Stimulated activated memory B cell treated with anti-CD40 and anti-IgM and Interleukin-4, amounts not matched to agents 10 μg/mL and 1 μg/mL and 100 μg/mL, for 72 hours (primary cell): ENCODE results near the gene JAK2.
"Not testable (repeated sequence)": the region's sequence is repeated elsewhere in the genome, so short reads cannot be mapped to it uniquely, and the experiment has no call there.

Experiments
- ATAC-seq: fragments of 150-1000 bp; cut with Tn5 transposase; 2 replicates; pipeline ENCODE4 v1.10.0; 2021
- H3K27ac Mint-ChIP-seq: one replicate; pipeline ENCODE4 v1.8.0; 2022; ENCODE audit warnings: mild to moderate bottlenecking, mixed read lengths
- H3K27me3 Mint-ChIP-seq: one replicate; pipeline ENCODE4 v1.8.0; 2022; ENCODE audit warnings: mixed read lengths
- H3K36me3 Mint-ChIP-seq: one replicate; pipeline ENCODE4 v1.8.0; 2022; ENCODE audit warnings: mixed read lengths
- H3K4me1 Mint-ChIP-seq: one replicate; pipeline ENCODE4 v1.8.0; 2022; ENCODE audit warnings: mixed read lengths
- H3K4me3 Mint-ChIP-seq: one replicate; pipeline ENCODE4 v1.8.0; 2022; ENCODE audit warnings: mild to moderate bottlenecking, moderate library complexity, mixed read lengths
- H3K9me3 Mint-ChIP-seq: one replicate; pipeline ENCODE4 v1.8.0; 2022; ENCODE audit warnings: mixed read lengths

Gene JAK2

GRCh38 chr9:4992872-4993271 lies 7.8 kb downstream of the JAK2 start:
- H3K36me3 Mint-ChIP-seq: peaks cover 41% of the 10 kb centered on the region
- no peak for ATAC-seq
- peaks cover 28% of the 10 kb centered on the region for H3K4me1 Mint-ChIP-seq
- H3K4me3 Mint-ChIP-seq: no peak overlapping the region
- H3K27me3 Mint-ChIP-seq: no peaks in the 10 kb centered on the region
- H3K9me3 Mint-ChIP-seq: peaks cover 3% of the 10 kb centered on the region
- no peak overlapping the region for H3K27ac Mint-ChIP-seq

- Mint-ChIP-seq H3K4me3 (no peak overlapping the region), H3K4me1 (peaks cover 28% of the 10 kb centered on the region), H3K9me3 (peaks cover 3% of the 10 kb centered on the region), H3K36me3 (peaks cover 51% of the 10 kb centered on the region), H3K27me3 (no peaks in the 10 kb centered on the region), H3K27ac (no peak overlapping the region)
- no peak for ATAC-seq
Measured at GRCh38 chr9:4994166-4994890, 9.3 kb downstream of the JAK2 start.

- H3K27me3 Mint-ChIP-seq: no peaks in the 10 kb centered on the region
- peaks cover 3% of the 10 kb centered on the region for H3K9me3 Mint-ChIP-seq
- no peak for ATAC-seq
- peaks cover 22% of the 10 kb centered on the region for H3K4me1 Mint-ChIP-seq
- H3K4me3 Mint-ChIP-seq: no peak overlapping the region
- H3K27ac Mint-ChIP-seq: no peak overlapping the region
- H3K36me3 Mint-ChIP-seq: peaks cover 68% of the 10 kb centered on the region
Measured at GRCh38 chr9:4997196-4997595, 12.1 kb downstream of the JAK2 start.

GRCh38 chr9:4997631-4998030 lies 12.6 kb downstream of the JAK2 start:
- H3K36me3 Mint-ChIP-seq: peaks cover 68% of the 10 kb centered on the region
- peaks cover 22% of the 10 kb centered on the region for H3K4me1 Mint-ChIP-seq
- H3K4me3 Mint-ChIP-seq: no peak overlapping the region
- peaks cover 3% of the 10 kb centered on the region for H3K9me3 Mint-ChIP-seq
- no peak for ATAC-seq
- H3K27ac Mint-ChIP-seq: no peak overlapping the region
- no peaks in the 10 kb centered on the region for H3K27me3 Mint-ChIP-seq

GRCh38 chr9:5002811-5003210 lies 17.7 kb downstream of the JAK2 start:
- Mint-ChIP-seq H3K4me3 (no peak overlapping the region), H3K4me1 (peaks cover 10% of the 10 kb centered on the region), H3K27ac (no peak overlapping the region), H3K9me3 (peaks cover 11% of the 10 kb centered on the region), H3K36me3 (peaks cover 72% of the 10 kb centered on the region), H3K27me3 (no peaks in the 10 kb centered on the region)
- no peak for ATAC-seq

GRCh38 chr9:5004481-5004880 lies 19.4 kb downstream of the JAK2 start:
- Mint-ChIP-seq H3K27ac (no peak overlapping the region), H3K27me3 (no peaks in the 10 kb centered on the region), H3K36me3 (peaks cover 62% of the 10 kb centered on the region), H3K4me3 (no peak overlapping the region), H3K4me1 (peaks cover 26% of the 10 kb centered on the region), H3K9me3 (peaks cover 11% of the 10 kb centered on the region)
- ATAC-seq: no peak

- Mint-ChIP-seq H3K27ac (peak overlapping the region; percentile 59), H3K4me1 (peaks cover 50% of the 10 kb centered on the region), H3K27me3 (no peaks in the 10 kb centered on the region), H3K36me3 (peaks cover 50% of the 10 kb centered on the region), H3K4me3 (no peak overlapping the region), H3K9me3 (peaks cover 11% of the 10 kb centered on the region)
- no peak for ATAC-seq
Measured at GRCh38 chr9:5008202-5008601, 23.1 kb downstream of the JAK2 start.

GRCh38 chr9:5013374-5013773 lies 28.3 kb downstream of the JAK2 start:
- Mint-ChIP-seq H3K4me3 (no peak overlapping the region), H3K4me1 (peaks cover 34% of the 10 kb centered on the region), H3K36me3 (peaks cover 66% of the 10 kb centered on the region), H3K27me3 (no peaks in the 10 kb centered on the region), H3K9me3 (peaks cover 13% of the 10 kb centered on the region), H3K27ac (no peak overlapping the region)
- ATAC-seq: no peak

GRCh38 chr9:5015934-5016333 lies 30.9 kb downstream of the JAK2 start:
- no peak for ATAC-seq
- no peak overlapping the region for H3K4me3 Mint-ChIP-seq
- H3K27me3 Mint-ChIP-seq: no peaks in the 10 kb centered on the region
- peaks cover 13% of the 10 kb centered on the region for H3K9me3 Mint-ChIP-seq
- H3K4me1 Mint-ChIP-seq: peaks cover 32% of the 10 kb centered on the region
- H3K27ac Mint-ChIP-seq: no peak overlapping the region
- H3K36me3 Mint-ChIP-seq: peaks cover 75% of the 10 kb centered on the region

- Mint-ChIP-seq H3K36me3 (peaks cover 77% of the 10 kb centered on the region), H3K27ac (no peak overlapping the region), H3K27me3 (no peaks in the 10 kb centered on the region), H3K9me3 (no peaks in the 10 kb centered on the region), H3K4me3 (no peak overlapping the region), H3K4me1 (peaks cover 10% of the 10 kb centered on the region)
- no peak for ATAC-seq
Measured at GRCh38 chr9:5025416-5025815, 40.3 kb downstream of the JAK2 start.

GRCh38 chr9:5031941-5032340 lies 46.9 kb downstream of the JAK2 start:
- H3K27ac Mint-ChIP-seq, H3K9me3 Mint-ChIP-seq, H3K4me1 Mint-ChIP-seq, H3K4me3 Mint-ChIP-seq, H3K27me3 Mint-ChIP-seq, ATAC-seq: not testable (repeated sequence)
- H3K36me3 Mint-ChIP-seq: peaks cover 65% of the 10 kb centered on the region

- H3K27me3 Mint-ChIP-seq: no peaks in the 10 kb centered on the region
- no peaks in the 10 kb centered on the region for H3K4me1 Mint-ChIP-seq
- H3K9me3 Mint-ChIP-seq: no peaks in the 10 kb centered on the region
- H3K36me3 Mint-ChIP-seq: peaks cover 42% of the 10 kb centered on the region
- no peak for ATAC-seq
- no peak overlapping the region for H3K4me3 Mint-ChIP-seq
- no peak overlapping the region for H3K27ac Mint-ChIP-seq
Measured at GRCh38 chr9:5040730-5041389, 55.8 kb downstream of the JAK2 start.

GRCh38 chr9:5041390-5042115 lies 56.5 kb downstream of the JAK2 start:
- H3K27ac Mint-ChIP-seq: no peak overlapping the region
- H3K27me3 Mint-ChIP-seq: no peaks in the 10 kb centered on the region
- H3K4me1 Mint-ChIP-seq: no peaks in the 10 kb centered on the region
- peaks cover 42% of the 10 kb centered on the region for H3K36me3 Mint-ChIP-seq
- no peaks in the 10 kb centered on the region for H3K9me3 Mint-ChIP-seq
- no peak for ATAC-seq
- no peak overlapping the region for H3K4me3 Mint-ChIP-seq

GRCh38 chr9:5042661-5043178 lies 57.6 kb downstream of the JAK2 start:
- Mint-ChIP-seq H3K36me3 (peaks cover 43% of the 10 kb centered on the region), H3K9me3 (no peaks in the 10 kb centered on the region), H3K4me3 (peak overlapping the region; percentile 65), H3K27ac (no peak overlapping the region), H3K4me1 (no peaks in the 10 kb centered on the region), H3K27me3 (no peaks in the 10 kb centered on the region)
- peak; percentile 53 for ATAC-seq

GRCh38 chr9:5043381-5043780 lies 58.3 kb downstream of the JAK2 start:
- H3K27me3 Mint-ChIP-seq: no peaks in the 10 kb centered on the region
- H3K4me3 Mint-ChIP-seq: peak overlapping the region; percentile 56
- peaks cover 49% of the 10 kb centered on the region for H3K36me3 Mint-ChIP-seq
- H3K27ac Mint-ChIP-seq: no peak overlapping the region
- no peaks in the 10 kb centered on the region for H3K9me3 Mint-ChIP-seq
- no peak for ATAC-seq
- H3K4me1 Mint-ChIP-seq: no peaks in the 10 kb centered on the region
